B cell (primary cell): ENCODE results near the gene B4GALNT3. TPM values are rescaled to one million over a fixed set of nuclear protein-coding genes. Genes with fewer than 3 reads are reported as not detected.

Experiments used
- ATAC-seq: fragments of 200-7000 bp; cut with Tn5 transposase; one replicate; pipeline ENCODE4 v1.10.0; 2021; ENCODE audit warnings: low read depth, mild to moderate bottlenecking, moderate number of reproducible peaks, moderate library complexity
- CTCF ChIA-PET: fragments of 350-600 bp; sonication (Branson Sonifier 250); formaldehyde crosslinking; loops from one replicate; lab custom pipeline; 2021; ENCODE audit warnings: antibody characterized with exemption, inconsistent platforms; lab: Charles Lee
- POLR2A ChIA-PET: fragments of 350-600 bp; sonication (Branson Sonifier 250); formaldehyde crosslinking; loops from one replicate; lab custom pipeline; 2021; ENCODE audit warnings: antibody characterized with exemption; lab: Charles Lee
- DNase-seq: peaks from one replicate; pipeline ENCODE4 v3.0.0; 2013
- H2AFZ ChIP-seq: 2 replicates; pipeline ENCODE4 v1.6.1; 2012; ENCODE audit warnings: mild to moderate bottlenecking, low read depth, low read length; ENCODE audit not compliant: insufficient read depth, poor library complexity, severe bottlenecking
- H3K27ac ChIP-seq, 2 donors: 1 replicate in 1 of 2; 2 replicates in 1 of 2; pipeline ENCODE4 v1.5.1; 2012 to 2013; ENCODE audit warnings: low read length in 2 of 2, mild to moderate bottlenecking in 2 of 2, moderate library complexity in 1 of 2
- H3K27me3 ChIP-seq, 4 experiments: fragments of 200-600 bp in 1 of 4; sonication (generic) in 1 of 4; replicated peaks in 1 of 4; 1 replicate in 2 of 4; 2 replicates in 2 of 4; pipeline versions ENCODE4 v1.6.1 to v1.7.0; 2013 to 2016; ENCODE audit warnings: low read length in 3 of 4, mild to moderate bottlenecking in 2 of 4, mixed read lengths in 1 of 4, moderate library complexity in 1 of 4; ENCODE audit not compliant: insufficient read depth in 4 of 4, control insufficient read depth in 3 of 4; ENCODE audit errors: control extremely low read depth in 1 of 4
- H3K36me3 ChIP-seq, 2 experiments: replicated peaks in 1 of 2; 1 replicate in 1 of 2; 2 replicates in 1 of 2; pipeline versions ENCODE4 v1.6.1 to v1.7.1; 2013; ENCODE audit warnings: low read length in 1 of 2; ENCODE audit not compliant: insufficient read depth in 2 of 2, control insufficient read depth in 1 of 2; ENCODE audit errors: control extremely low read depth in 1 of 2, extremely low read depth in 1 of 2
- H3K4me1 ChIP-seq, 2 donors: fragments of 200-600 bp in 1 of 2; sonication (generic) in 1 of 2; 1 replicate in 1 of 2; 2 replicates in 1 of 2; pipeline versions ENCODE4 v1.5.1 to v1.6.1; 2013 to 2017; ENCODE audit warnings: low read length in 2 of 2; ENCODE audit not compliant: control insufficient read depth in 2 of 2, insufficient read depth in 2 of 2
- H3K4me2 ChIP-seq: replicated peaks from 2 replicates; pipeline ENCODE3; 2012; ENCODE audit warnings: mild to moderate bottlenecking, low read depth, low read length; ENCODE audit not compliant: poor library complexity, severe bottlenecking
- H3K4me3 ChIP-seq, 5 experiments: fragments of 200-600 bp in 1 of 5; sonication (generic) in 1 of 5; 1 replicate in 3 of 5; 2 replicates in 2 of 5; pipeline versions ENCODE4 v1.5.1 to v1.7.0; 2011 to 2016; ENCODE audit warnings: low read length in 4 of 5, mild to moderate bottlenecking in 4 of 5, low read depth in 2 of 5, control low read depth in 1 of 5, moderate library complexity in 1 of 5; ENCODE audit not compliant: insufficient read depth in 1 of 5; ENCODE audit errors: control extremely low read depth in 1 of 5, extremely low read depth in 1 of 5
- H3K79me2 ChIP-seq: fragments of 200-600 bp; sonication (generic); one replicate; pipeline ENCODE4 v1.6.0; 2016; ENCODE audit warnings: low read length; ENCODE audit not compliant: control insufficient read depth, insufficient read depth
- H3K9ac ChIP-seq: fragments of 200-600 bp; sonication (generic); 2 replicates; pipeline ENCODE4 v1.6.1; 2017; ENCODE audit warnings: mild to moderate bottlenecking, low read length, moderate library complexity
- H3K9me3 ChIP-seq, 3 donors: one replicate each; pipeline versions ENCODE4 v1.6.1 to v1.7.1; 2013; ENCODE audit warnings: low read length in 2 of 3; ENCODE audit not compliant: control insufficient read depth in 2 of 3, insufficient read depth in 1 of 3; ENCODE audit errors: control extremely low read depth in 1 of 3
- H4K20me1 ChIP-seq: 2 replicates; pipeline ENCODE4 v1.6.0; 2012; ENCODE audit warnings: mild to moderate bottlenecking, low read length; ENCODE audit not compliant: insufficient read depth, control insufficient read depth, poor library complexity, severe bottlenecking
- H3K27ac Mint-ChIP-seq: one replicate; pipeline ENCODE4 v1.8.0; 2021; ENCODE audit warnings: mixed read lengths
- H3K27me3 Mint-ChIP-seq: one replicate; pipeline ENCODE4 v1.8.0; 2021; ENCODE audit warnings: mixed read lengths
- H3K4me1 Mint-ChIP-seq: one replicate; pipeline ENCODE4 v1.8.0; 2021; ENCODE audit warnings: mixed read lengths
- H3K4me3 Mint-ChIP-seq: one replicate; pipeline ENCODE4 v1.8.0; 2021; ENCODE audit warnings: mixed read lengths
- H3K9me3 Mint-ChIP-seq: one replicate; pipeline ENCODE4 v1.8.0; 2022; ENCODE audit warnings: mixed read lengths; ENCODE audit not compliant: insufficient read depth
- EZH2 ChIP-seq: IDR thresholded peaks from 2 replicates; pipeline ENCODE4 v1.6.1; 2012; ENCODE audit warnings: borderline replicate concordance, low read depth, mild to moderate bottlenecking, moderate library complexity, low read length; ENCODE audit not compliant: insufficient read depth, poor library complexity, severe bottlenecking
- WGBS: methylation state at CpG from one replicate; pipeline ENCODE4 v1.1.5; 2013; ENCODE audit warnings: missing lambda C conversion rate; ENCODE audit not compliant: insufficient coverage; 5-methylcytosine and 5-hydroxymethylcytosine counted together
- intact Hi-C: fragments of 100-400 bp; cut with micrococcal nuclease; formaldehyde crosslinking; loops from one replicate; pipeline ENCODE4 v1.10.0; 2022
- polyA plus RNA-seq: library from polyadenylated mRNA; depleted of rRNA; stranded (reverse); fragments of >200 nt; gene quantifications from 2 replicates; pipeline ENCODE4 v1.2.3, GENCODE V29; 2012
- total RNA-seq, 2 donors: library from RNA; stranded (reverse); fragments of 120-200 nt in 1 of 2; gene quantifications; 1 replicate in 1 of 2; 2 replicates in 1 of 2; pipeline versions ENCODE4 v1.2.3 to v1.2.4, GENCODE V29; 2013 to 2022
- TF ChIP-seq, protein P1 (sequence below): fragments of 200-600 bp; IDR thresholded peaks from one replicate; pipeline ENCODE4 v1.8.0; 2022; ENCODE audit warnings: antibody characterized with exemption, mild to moderate bottlenecking

Gene B4GALNT3
- total and polyA plus RNA-seq, 2 donors (not counting 1 experiment from before 2014, with no cell fraction given) = 0.25 TPM; not detected in 1

DNA sequence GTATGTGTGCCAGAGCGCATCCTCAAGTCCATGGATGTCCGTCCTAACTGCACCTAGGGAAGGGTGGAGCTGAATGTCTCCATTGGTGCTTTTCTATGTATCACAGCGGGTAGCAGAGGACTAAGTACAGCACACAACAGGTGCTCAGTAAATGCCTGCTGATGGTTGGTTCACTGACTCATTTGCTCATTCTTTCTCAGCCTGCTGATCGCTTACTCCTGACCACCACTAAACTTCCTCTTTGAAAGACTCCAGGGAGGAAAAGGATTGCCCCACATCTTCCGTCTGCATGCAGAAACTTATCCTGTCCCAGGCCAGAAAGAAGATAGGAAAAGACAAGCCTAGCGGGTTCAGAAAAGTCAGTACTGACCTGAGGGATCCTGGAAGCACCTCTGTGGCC, 66.3 kb downstream of the B4GALNT3 start:
- Histone ChIP-seq H3K36me3 (no peaks in the 10 kb centered on the region), H3K79me2 (no peaks in the 10 kb centered on the region), H3K27me3 (peaks cover 0 to 7% (median 0%) of the 10 kb centered on the region in 4 experiments), H4K20me1 (no peaks in the 10 kb centered on the region), H3K4me2 (no peak overlapping the region), H3K9me3 (peaks cover 0 to 14% (median 0%) of the 10 kb centered on the region in 3 donors), H3K4me1 (no peaks in the 10 kb centered on the region), H2AFZ (no peak overlapping the region), H3K4me3 (no peak overlapping the region), H3K9ac (no peak overlapping the region), H3K27ac (no peak overlapping the region)
- DNase-seq (no peak), ATAC-seq (no peak)
- Mint-ChIP-seq H3K27ac (no peak overlapping the region), H3K9me3 (no peaks in the 10 kb centered on the region), H3K27me3 (peaks cover 12% of the 10 kb centered on the region), H3K4me3 (no peak overlapping the region), H3K4me1 (no peaks in the 10 kb centered on the region)
- ChIA-PET POLR2A (no interaction called here), CTCF (no interaction called here)
- no peak for TF ChIP-seq EZH2
- TF ChIP-seq, protein P1, sequence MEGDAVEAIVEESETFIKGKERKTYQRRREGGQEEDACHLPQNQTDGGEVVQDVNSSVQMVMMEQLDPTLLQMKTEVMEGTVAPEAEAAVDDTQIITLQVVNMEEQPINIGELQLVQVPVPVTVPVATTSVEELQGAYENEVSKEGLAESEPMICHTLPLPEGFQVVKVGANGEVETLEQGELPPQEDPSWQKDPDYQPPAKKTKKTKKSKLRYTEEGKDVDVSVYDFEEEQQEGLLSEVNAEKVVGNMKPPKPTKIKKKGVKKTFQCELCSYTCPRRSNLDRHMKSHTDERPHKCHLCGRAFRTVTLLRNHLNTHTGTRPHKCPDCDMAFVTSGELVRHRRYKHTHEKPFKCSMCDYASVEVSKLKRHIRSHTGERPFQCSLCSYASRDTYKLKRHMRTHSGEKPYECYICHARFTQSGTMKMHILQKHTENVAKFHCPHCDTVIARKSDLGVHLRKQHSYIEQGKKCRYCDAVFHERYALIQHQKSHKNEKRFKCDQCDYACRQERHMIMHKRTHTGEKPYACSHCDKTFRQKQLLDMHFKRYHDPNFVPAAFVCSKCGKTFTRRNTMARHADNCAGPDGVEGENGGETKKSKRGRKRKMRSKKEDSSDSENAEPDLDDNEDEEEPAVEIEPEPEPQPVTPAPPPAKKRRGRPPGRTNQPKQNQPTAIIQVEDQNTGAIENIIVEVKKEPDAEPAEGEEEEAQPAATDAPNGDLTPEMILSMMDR = no peak
- intact Hi-C loops = no loop called here
- 50% methylated on average over 6 of the region's 6 CpGs for WGBS

DNA sequence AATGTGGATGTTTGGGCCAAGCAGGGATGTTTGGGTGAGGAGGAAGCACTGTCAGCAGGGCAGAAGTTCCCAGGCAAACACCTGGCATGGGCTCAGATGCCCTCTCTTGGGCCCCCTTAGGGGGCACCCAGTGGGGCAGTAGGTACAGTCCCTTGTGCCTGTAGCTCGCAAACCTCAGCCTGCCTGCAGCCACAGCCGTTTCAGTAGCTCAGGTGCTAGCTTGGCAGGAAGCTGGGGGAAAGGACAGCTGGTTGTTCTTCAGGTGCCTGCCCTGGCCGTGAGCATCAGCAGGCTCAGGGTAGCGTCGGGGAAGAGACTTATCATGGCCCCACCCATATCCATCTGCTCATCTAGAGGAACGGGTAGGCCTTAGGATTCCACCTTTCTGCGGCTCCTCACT, 67.5 kb downstream of the B4GALNT3 start:
- Mint-ChIP-seq H3K9me3 (peaks cover 4% of the 10 kb centered on the region), H3K4me1 (no peaks in the 10 kb centered on the region), H3K4me3 (no peak overlapping the region), H3K27me3 (peaks cover 12% of the 10 kb centered on the region), H3K27ac (no peak overlapping the region)
- 65% methylated on average over 5 of the region's 7 CpGs for WGBS
- ChIA-PET POLR2A (no interaction called here), CTCF (no interaction called here)
- no peak overlapping the region for H3K4me2 ChIP-seq
- intact Hi-C loops = no loop called here
- no peak overlapping the region for H3K9ac ChIP-seq
- H3K27me3 ChIP-seq = peaks cover 0 to 3% (median 0%) of the 10 kb centered on the region in 4 experiments
- H3K36me3 ChIP-seq = no peaks in the 10 kb centered on the region
- peaks cover 0 to 20% (median 4%) of the 10 kb centered on the region in 3 donors for H3K9me3 ChIP-seq
- no peaks in the 10 kb centered on the region for H4K20me1 ChIP-seq
- H3K27ac ChIP-seq = no peak overlapping the region
- TF ChIP-seq, protein P1 = no peak
- TF ChIP-seq EZH2 = no peak
- no peaks in the 10 kb centered on the region for H3K79me2 ChIP-seq
- no peak overlapping the region for H2AFZ ChIP-seq
- H3K4me1 ChIP-seq = no peaks in the 10 kb centered on the region
- H3K4me3 ChIP-seq = no peak overlapping the region
- DNase-seq (no peak), ATAC-seq (no peak)
